GM18870 (cell line): Measurements from ENCODE around the gene ASTN1.

ENCODE experiments used
- ATAC-seq: cut with Tn5 transposase; IDR thresholded peaks from one replicate; pipeline ENCODE4 v1.9.1; 2021; ENCODE audit warnings: moderate library complexity; ENCODE audit not compliant: unreplicated experiment

Gene ASTN1

GRCh38 chr1:176884911-176885310 is 279.6 kb downstream of the ASTN1 start:
- ATAC-seq, result no peak

GRCh38 chr1:176884286-176884685 is 280.2 kb downstream of the ASTN1 start:
- no peak for ATAC-seq

GRCh38 chr1:176880955-176881595 is 283.4 kb downstream of the ASTN1 start:
- no peak for ATAC-seq

- ATAC-seq, result no peak
Observed at GRCh38 chr1:176879784-176880620, 284.5 kb downstream of the ASTN1 start.

DNA sequence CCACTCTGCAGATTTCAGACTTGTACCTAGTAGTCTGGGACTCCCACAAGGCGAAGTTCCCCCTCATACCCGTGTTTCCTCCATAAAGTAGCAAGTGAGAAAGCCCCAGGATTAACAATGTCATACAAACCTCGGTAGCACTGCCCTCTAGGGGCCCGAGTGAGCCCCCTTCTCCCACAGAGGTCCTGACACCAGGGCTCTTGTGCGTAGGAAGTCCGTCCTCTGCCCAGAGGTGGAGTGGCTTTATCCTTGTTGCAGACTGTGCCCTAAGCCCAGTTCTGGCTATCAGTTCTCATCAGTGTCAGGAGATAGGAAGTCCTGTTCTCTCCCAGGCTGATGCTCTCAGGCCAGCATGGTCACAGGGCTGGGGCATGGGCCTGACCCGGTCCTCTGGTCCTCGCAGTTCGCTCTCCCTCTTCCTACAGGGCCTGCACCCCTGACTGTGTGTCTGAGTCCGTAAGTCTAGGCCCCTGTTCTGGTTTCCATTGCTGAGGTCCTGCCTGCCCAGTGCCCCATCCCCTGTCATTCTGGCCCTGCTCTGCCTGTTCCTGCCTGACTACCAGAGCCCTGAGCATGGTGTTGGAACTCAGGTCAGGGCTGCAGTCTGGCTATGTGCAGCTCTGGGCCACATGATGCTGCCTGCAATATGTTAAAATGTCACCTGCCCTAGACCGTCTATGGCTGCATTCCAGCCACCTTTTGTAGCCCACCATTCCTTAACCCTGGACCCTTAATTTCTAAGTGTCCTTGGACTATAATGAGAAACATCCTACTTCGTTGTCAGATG is 285.6 kb downstream of the ASTN1 start:
- ATAC-seq, result no peak

GRCh38 chr1:176877557-176877956 is 287.0 kb downstream of the ASTN1 start:
- no peak for ATAC-seq

GRCh38 chr1:176876966-176877515 is 287.5 kb downstream of the ASTN1 start:
- no peak for ATAC-seq

- ATAC-seq, result no peak
Observed at GRCh38 chr1:176869577-176869976, 294.9 kb downstream of the ASTN1 start.

GRCh38 chr1:176866011-176866714 is 298.3 kb downstream of the ASTN1 start:
- ATAC-seq, result no peak

- no peak for ATAC-seq
Observed at GRCh38 chr1:176864211-176864610, 300.3 kb downstream of the ASTN1 start.

DNA sequence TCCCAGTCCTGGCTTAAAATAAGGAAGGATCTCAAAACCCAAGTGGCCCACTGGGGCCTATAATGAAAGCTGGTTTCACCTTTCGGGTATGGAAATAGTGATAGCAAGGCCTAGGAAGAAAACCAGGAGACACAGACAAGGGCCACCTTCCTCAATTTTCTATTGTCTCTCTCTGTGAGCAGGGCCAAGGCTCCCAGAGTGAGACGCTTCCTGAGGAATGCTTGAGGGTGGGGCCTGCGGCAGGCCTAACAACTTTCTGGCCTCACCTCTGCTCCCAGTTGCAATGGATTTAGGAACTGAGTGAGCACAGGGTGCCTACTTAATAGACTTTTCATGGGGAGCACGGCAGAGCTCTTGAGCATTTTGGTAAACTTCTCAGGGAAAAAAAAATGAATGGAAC is 300.9 kb downstream of the ASTN1 start:
- ATAC-seq, result no peak

- no peak for ATAC-seq
Observed at GRCh38 chr1:176858433-176858916, 306.0 kb downstream of the ASTN1 start.

GRCh38 chr1:176857632-176858031 is 306.9 kb downstream of the ASTN1 start:
- ATAC-seq, result no peak

- no peak for ATAC-seq
Observed at GRCh38 chr1:176854758-176855745, 309.5 kb downstream of the ASTN1 start.

GRCh38 chr1:176854121-176854520 is 310.4 kb downstream of the ASTN1 start:
- no peak for ATAC-seq

- ATAC-seq, result no peak
Observed at GRCh38 chr1:176853503-176853902, 311.0 kb downstream of the ASTN1 start.

- ATAC-seq, result no peak
Observed at GRCh38 chr1:176852124-176852523, 312.4 kb downstream of the ASTN1 start.

GRCh38 chr1:176850871-176851270 is 313.6 kb downstream of the ASTN1 start:
- ATAC-seq, result no peak

GRCh38 chr1:176849281-176849680 is 315.2 kb downstream of the ASTN1 start:
- no peak for ATAC-seq
